ENCODE results near the gene FNDC3B. TPM values are rescaled to one million over a fixed set of nuclear protein-coding genes. Genes with fewer than 3 reads are reported as not detected.

Gene FNDC3B
- total RNA-seq, 5 donors from 2014 or later (not counting 1 experiment from before 2014, with no cell fraction given): 18.1 to 46.5 (median 23.5) TPM

GRCh38 chr3:172142864-172143451, 103.6 kb downstream of the FNDC3B start:
- Histone ChIP-seq H3K4me1 (ENCODE audit: control insufficient read depth in 1 of 2, extremely low read depth in 1 of 2, insufficient read depth in 2 of 2, low read length in 2 of 2) (peaks cover 2 to 7% of the 10 kb centered on the region in 2 experiments), H3K4me3 (ENCODE audit: control insufficient read depth in 1 of 2, extremely low read depth in 1 of 2, low read length in 1 of 2) (no peak overlapping the region), H3K36me3 (ENCODE audit: control insufficient read depth in 2 of 2, extremely low read depth in 1 of 2, insufficient read depth in 1 of 2, low read length in 1 of 2) (no peaks in the 10 kb centered on the region), H3K27ac (ENCODE audit: low read length) (no peak overlapping the region), H3K9me3 (no peaks in the 10 kb centered on the region), H3K27me3 (replicated peaks in 1 of 2; ENCODE audit: control insufficient read depth in 2 of 2, extremely low read depth in 1 of 2, insufficient read depth in 2 of 2, low read length in 1 of 2) (no peaks in the 10 kb centered on the region)
- ChIA-PET CTCF (no interaction called here), POLR2A (no interaction called here)
- ATAC-seq (replicated peaks in 1 of 4) (no peak), DNase-seq (no peak)
- Mint-ChIP-seq H3K9me3 (no peaks in the 10 kb centered on the region), H3K36me3 (peaks cover 4% of the 10 kb centered on the region), H3K4me1 (peaks cover 50 to 66% (median 50%) of the 10 kb centered on the region in 3 donors), H3K4me3 (no peak overlapping the region), H3K27ac (no peak overlapping the region), H3K27me3 (no peaks in the 10 kb centered on the region)
- no CpG with 5 or more reads among the region's 2 CpGs for WGBS (ENCODE audit: insufficient coverage)

GRCh38 chr3:172143739-172144497, 104.5 kb downstream of the FNDC3B start:
- Mint-ChIP-seq H3K27me3 (no peaks in the 10 kb centered on the region), H3K4me3 (no peak overlapping the region), H3K36me3 (peaks cover 4% of the 10 kb centered on the region), H3K27ac (no peak overlapping the region), H3K9me3 (no peaks in the 10 kb centered on the region), H3K4me1 (peaks cover 45 to 65% (median 46%) of the 10 kb centered on the region in 3 donors)
- Histone ChIP-seq H3K9me3 (no peaks in the 10 kb centered on the region), H3K4me1 (ENCODE audit: control insufficient read depth in 1 of 2, extremely low read depth in 1 of 2, insufficient read depth in 2 of 2, low read length in 2 of 2) (peaks cover 0 to 7% of the 10 kb centered on the region in 2 experiments), H3K27me3 (replicated peaks in 1 of 2; ENCODE audit: control insufficient read depth in 2 of 2, extremely low read depth in 1 of 2, insufficient read depth in 2 of 2, low read length in 1 of 2) (no peaks in the 10 kb centered on the region), H3K4me3 (ENCODE audit: control insufficient read depth in 1 of 2, extremely low read depth in 1 of 2, low read length in 1 of 2) (no peak overlapping the region), H3K27ac (ENCODE audit: low read length) (no peak overlapping the region), H3K36me3 (ENCODE audit: control insufficient read depth in 2 of 2, extremely low read depth in 1 of 2, insufficient read depth in 1 of 2, low read length in 1 of 2) (no peaks in the 10 kb centered on the region)
- ChIA-PET CTCF (interaction anchor here in 1 of 2 donors (1.3 kb wide), 1 partner anchor 108 kb away, joined by 4 read pairs; no protein-coding TSS in a partner anchor), POLR2A (interaction anchor here (0.6 to 0.7 kb wide), 3 partner anchors 13 to 434 kb away, joined by 3 to 7 read pairs (median 3); no protein-coding TSS in a partner anchor)
- DNase-seq (no peak), ATAC-seq (replicated peaks in 1 of 4) (no peak)
- 97% methylated on average over 5 of the region's 14 CpGs for WGBS (ENCODE audit: insufficient coverage)

GRCh38 chr3:172144601-172145000, 105.2 kb downstream of the FNDC3B start:
- WGBS (ENCODE audit: insufficient coverage): no CpG with 5 or more reads among the region's 1 CpG
- DNase-seq (no peak), ATAC-seq (replicated peaks in 1 of 4) (no peak)
- no peaks in the 10 kb centered on the region for H3K36me3 ChIP-seq (ENCODE audit: control insufficient read depth in 2 of 2, extremely low read depth in 1 of 2, insufficient read depth in 1 of 2, low read length in 1 of 2)
- H3K4me1 Mint-ChIP-seq: peaks cover 41 to 60% (median 46%) of the 10 kb centered on the region in 3 donors
- H3K9me3 ChIP-seq: no peaks in the 10 kb centered on the region
- no peaks in the 10 kb centered on the region for H3K27me3 Mint-ChIP-seq
- peaks cover 4% of the 10 kb centered on the region for H3K36me3 Mint-ChIP-seq
- no peak overlapping the region for H3K27ac Mint-ChIP-seq
- no peak overlapping the region for H3K4me3 Mint-ChIP-seq
- peaks cover 0 to 7% of the 10 kb centered on the region in 2 experiments for H3K4me1 ChIP-seq (ENCODE audit: control insufficient read depth in 1 of 2, extremely low read depth in 1 of 2, insufficient read depth in 2 of 2, low read length in 2 of 2)
- no peaks in the 10 kb centered on the region for H3K9me3 Mint-ChIP-seq
- ChIA-PET POLR2A (interaction anchor here (0.6 to 0.7 kb wide), 3 partner anchors 12 to 434 kb away, joined by 3 to 7 read pairs (median 3); no protein-coding TSS in a partner anchor), CTCF (interaction anchor here in 1 of 2 donors (0.7 to 1.3 kb wide), 2 partner anchors 95 to 109 kb away, joined by 4 to 6 read pairs; no protein-coding TSS in a partner anchor)
- H3K4me3 ChIP-seq (ENCODE audit: control insufficient read depth in 1 of 2, extremely low read depth in 1 of 2, low read length in 1 of 2): no peak overlapping the region
- H3K27ac ChIP-seq (ENCODE audit: low read length): no peak overlapping the region
- no peaks in the 10 kb centered on the region for H3K27me3 ChIP-seq (replicated peaks in 1 of 2; ENCODE audit: control insufficient read depth in 2 of 2, extremely low read depth in 1 of 2, insufficient read depth in 2 of 2, low read length in 1 of 2)

DNA sequence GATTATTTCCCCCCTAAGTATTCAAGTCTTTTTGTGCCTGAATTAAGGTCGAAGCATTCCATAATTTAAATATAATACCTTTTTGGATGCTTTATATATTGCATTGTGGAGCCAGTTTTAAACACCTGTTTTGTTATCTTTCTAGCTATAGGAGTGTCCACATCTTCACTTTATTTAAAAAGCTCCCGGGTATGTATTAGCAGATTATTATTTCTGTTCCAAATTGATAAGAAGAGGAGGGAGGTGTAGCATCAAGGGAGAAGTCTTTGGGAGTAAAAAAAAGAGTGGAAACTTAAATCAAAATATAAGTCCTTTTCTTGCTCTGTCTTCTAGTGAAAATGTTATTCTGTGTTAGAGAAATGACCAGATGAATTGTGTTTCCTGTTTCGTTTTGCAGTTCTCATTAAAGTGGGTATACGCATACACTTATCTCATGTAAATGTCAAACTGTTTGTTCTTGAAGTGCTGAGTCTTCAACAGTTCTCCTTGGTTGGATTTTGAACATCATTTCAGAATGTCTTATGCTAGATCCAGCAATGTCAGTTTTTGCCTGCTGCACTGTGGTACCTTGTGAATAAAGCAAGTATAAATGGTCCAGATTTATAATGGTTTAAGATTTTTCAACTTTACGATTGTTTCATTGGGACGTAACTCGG, 105.8 kb downstream of the FNDC3B start:
- H3K27ac ChIP-seq (ENCODE audit: low read length): no peak overlapping the region
- ChIA-PET POLR2A (interaction anchor here (0.6 to 0.7 kb wide), 3 partner anchors 12 to 435 kb away, joined by 3 to 7 read pairs (median 3); no protein-coding TSS in a partner anchor), CTCF (interaction anchor here (0.7 to 1.3 kb wide), 3 partner anchors 95 to 553 kb away, joined by 4 to 6 read pairs (median 4); no protein-coding TSS in a partner anchor)

GRCh38 chr3:172146349-172146748, 107.0 kb downstream of the FNDC3B start:
- Mint-ChIP-seq H3K36me3 (peaks cover 4% of the 10 kb centered on the region), H3K4me1 (peaks cover 26 to 52% (median 40%) of the 10 kb centered on the region in 3 donors), H3K27ac (no peak overlapping the region), H3K9me3 (no peaks in the 10 kb centered on the region), H3K27me3 (no peaks in the 10 kb centered on the region), H3K4me3 (no peak overlapping the region)
- no peaks in the 10 kb centered on the region for H3K9me3 ChIP-seq
- H3K27me3 ChIP-seq (replicated peaks in 1 of 2; ENCODE audit: control insufficient read depth in 2 of 2, extremely low read depth in 1 of 2, insufficient read depth in 2 of 2, low read length in 1 of 2): no peaks in the 10 kb centered on the region
- no peaks in the 10 kb centered on the region for H3K36me3 ChIP-seq (ENCODE audit: control insufficient read depth in 2 of 2, extremely low read depth in 1 of 2, insufficient read depth in 1 of 2, low read length in 1 of 2)
- no peak overlapping the region for H3K27ac ChIP-seq (ENCODE audit: low read length)
- no peaks in the 10 kb centered on the region for H3K4me1 ChIP-seq (ENCODE audit: control insufficient read depth in 1 of 2, extremely low read depth in 1 of 2, insufficient read depth in 2 of 2, low read length in 2 of 2)
- no CpG with 5 or more reads among the region's 3 CpGs for WGBS (ENCODE audit: insufficient coverage)
- no peak for ATAC-seq (replicated peaks in 1 of 4)
- DNase-seq: no peak
- H3K4me3 ChIP-seq (ENCODE audit: control insufficient read depth in 1 of 2, extremely low read depth in 1 of 2, low read length in 1 of 2): no peak overlapping the region
- POLR2A ChIA-PET: no interaction called here
- CTCF ChIA-PET: no interaction called here

More for the DNA sequence above, 105.8 kb downstream of the FNDC3B start:
- H3K4me1 ChIP-seq (ENCODE audit: control insufficient read depth in 1 of 2, extremely low read depth in 1 of 2, insufficient read depth in 2 of 2, low read length in 2 of 2): peaks cover 0 to 4% of the 10 kb centered on the region in 2 experiments
- Mint-ChIP-seq H3K27ac (no peak overlapping the region), H3K36me3 (peaks cover 4% of the 10 kb centered on the region), H3K9me3 (no peaks in the 10 kb centered on the region), H3K27me3 (no peaks in the 10 kb centered on the region), H3K4me1 (peaks cover 37 to 56% (median 44%) of the 10 kb centered on the region in 3 donors), H3K4me3 (no peak overlapping the region)
- no peak for ATAC-seq (replicated peaks in 1 of 4)
- H3K9me3 ChIP-seq: no peaks in the 10 kb centered on the region
- no peak for DNase-seq
- 100% methylated on average over 1 of the region's 7 CpGs for WGBS (ENCODE audit: insufficient coverage)
- H3K27me3 ChIP-seq (replicated peaks in 1 of 2; ENCODE audit: control insufficient read depth in 2 of 2, extremely low read depth in 1 of 2, insufficient read depth in 2 of 2, low read length in 1 of 2): no peaks in the 10 kb centered on the region
- H3K36me3 ChIP-seq (ENCODE audit: control insufficient read depth in 2 of 2, extremely low read depth in 1 of 2, insufficient read depth in 1 of 2, low read length in 1 of 2): no peaks in the 10 kb centered on the region
- H3K4me3 ChIP-seq (ENCODE audit: control insufficient read depth in 1 of 2, extremely low read depth in 1 of 2, low read length in 1 of 2): no peak overlapping the region

Data from T-cell (primary cell).